Natural killer cell (primary cell): ENCODE measurements around the gene NRXN3. TPM values are rescaled to one million over a fixed set of nuclear protein-coding genes. Genes with fewer than 3 reads are reported as not detected.

Source experiments
- ATAC-seq, 3 donors: fragments of 150-1000 bp in 2 of 3; fragments of 200-7000 bp in 1 of 3; cut with Tn5 transposase; 1 replicate in 1 of 3; 2 replicates in 2 of 3; pipeline ENCODE4 v1.10.0; 2021; ENCODE audit warnings: mild to moderate bottlenecking in 2 of 3, moderate library complexity in 2 of 3
- DNase-seq, 2 donors: peaks; one replicate each; pipeline versions ENCODE4 v3.0.0 to v3.0.0-alpha.2; 2013 to 2021; ENCODE audit warnings: mixed read lengths in 1 of 2
- H3K27ac ChIP-seq: one replicate; pipeline ENCODE4 v1.5.1; 2013; ENCODE audit warnings: mild to moderate bottlenecking, low read length
- H3K27me3 ChIP-seq: one replicate; pipeline ENCODE4 v1.6.1; 2013; ENCODE audit warnings: low read length; ENCODE audit not compliant: control insufficient read depth, insufficient read depth
- H3K36me3 ChIP-seq: one replicate; pipeline ENCODE4 v1.6.1; 2013; ENCODE audit warnings: low read length; ENCODE audit not compliant: control insufficient read depth, insufficient read depth
- H3K4me1 ChIP-seq: one replicate; pipeline ENCODE4 v1.6.1; 2013; ENCODE audit warnings: low read length; ENCODE audit not compliant: control insufficient read depth, insufficient read depth
- H3K4me3 ChIP-seq: one replicate; pipeline ENCODE4 v1.5.1; 2013; ENCODE audit warnings: low read length
- H3K9me3 ChIP-seq: one replicate; pipeline ENCODE4 v1.6.1; 2013; ENCODE audit warnings: low read length; ENCODE audit not compliant: control insufficient read depth, insufficient read depth
- H3K27ac Mint-ChIP-seq, 2 donors: one replicate each; pipeline ENCODE4 v1.8.0; 2022; ENCODE audit warnings: mild to moderate bottlenecking in 2 of 2, mixed read lengths in 2 of 2, moderate library complexity in 1 of 2
- H3K27me3 Mint-ChIP-seq, 2 donors: one replicate each; pipeline ENCODE4 v1.8.0; 2022; ENCODE audit warnings: low read depth in 2 of 2, mixed read lengths in 2 of 2
- H3K36me3 Mint-ChIP-seq: one replicate; pipeline ENCODE4 v1.8.0; 2022; ENCODE audit warnings: mixed read lengths
- H3K4me1 Mint-ChIP-seq, 2 donors: one replicate each; pipeline ENCODE4 v1.8.0; 2022; ENCODE audit warnings: mixed read lengths in 2 of 2
- H3K4me3 Mint-ChIP-seq: one replicate; pipeline ENCODE4 v1.8.0; 2022; ENCODE audit warnings: mild to moderate bottlenecking, moderate library complexity, mixed read lengths
- H3K9me3 Mint-ChIP-seq, 2 donors: one replicate each; pipeline ENCODE4 v1.8.0; 2022; ENCODE audit warnings: mixed read lengths in 2 of 2
- CTCF ChIP-seq: fragments of 200-600 bp; IDR thresholded peaks from one replicate; pipeline ENCODE4 v1.8.0; 2022; ENCODE audit warnings: antibody characterized with exemption
- WGBS: methylation state at CpG from one replicate; pipeline ENCODE4 v1.1.7; 2013; ENCODE audit warnings: missing lambda C conversion rate; ENCODE audit not compliant: insufficient coverage; 5-methylcytosine and 5-hydroxymethylcytosine counted together
- intact Hi-C: fragments of 100-400 bp; cut with micrococcal nuclease; formaldehyde crosslinking; loops from one replicate; pipeline ENCODE4 v1.14.2; 2022
- total RNA-seq, 4 donors: library from RNA; stranded (reverse); fragments of 120-200 nt in 1 of 4; gene quantifications; one replicate each; pipeline versions ENCODE4 v1.2.3 to v1.2.4, GENCODE V29; 2013 to 2022

Gene NRXN3
- total RNA-seq, 3 donors from 2014 or later (not counting 1 experiment from before 2014, with no cell fraction given) = not detected

DNA sequence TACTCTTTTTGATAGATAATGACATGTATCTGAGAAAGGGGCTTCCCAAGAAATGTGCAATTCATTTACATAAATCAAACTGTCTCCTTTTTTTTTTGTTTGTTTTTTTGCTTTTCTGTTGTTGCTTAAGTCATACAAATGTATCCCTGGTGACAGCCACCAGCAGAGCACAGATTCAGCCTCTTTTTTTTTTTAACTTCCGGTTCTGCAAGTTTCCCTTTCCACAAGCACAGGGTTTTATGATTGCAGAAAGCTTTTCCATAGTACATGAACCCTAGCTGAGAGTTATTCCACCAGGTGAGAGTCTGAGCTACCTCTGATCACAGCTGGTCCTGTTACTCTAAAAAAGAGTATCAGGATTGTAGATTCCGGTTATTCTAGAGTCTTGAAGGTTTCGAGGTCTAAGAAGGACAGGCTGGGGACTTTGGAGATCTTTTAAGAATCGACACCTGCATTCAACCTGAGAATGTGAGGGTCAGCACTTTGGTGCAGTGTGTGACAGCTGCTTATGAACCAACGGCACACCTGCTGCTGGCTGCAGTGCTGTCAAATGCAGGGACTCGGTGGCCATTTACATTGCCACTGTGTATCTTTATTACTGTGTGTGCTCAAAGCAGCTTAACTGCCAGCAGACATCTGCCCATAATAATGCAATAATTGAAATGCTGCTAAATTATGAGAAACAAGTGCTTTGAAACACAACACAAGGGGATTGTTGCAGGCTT, 551.7 kb downstream of the NRXN3 start:
- H3K27me3 Mint-ChIP-seq = no peaks in the 10 kb centered on the region
- intact Hi-C loops = no loop called here

DNA sequence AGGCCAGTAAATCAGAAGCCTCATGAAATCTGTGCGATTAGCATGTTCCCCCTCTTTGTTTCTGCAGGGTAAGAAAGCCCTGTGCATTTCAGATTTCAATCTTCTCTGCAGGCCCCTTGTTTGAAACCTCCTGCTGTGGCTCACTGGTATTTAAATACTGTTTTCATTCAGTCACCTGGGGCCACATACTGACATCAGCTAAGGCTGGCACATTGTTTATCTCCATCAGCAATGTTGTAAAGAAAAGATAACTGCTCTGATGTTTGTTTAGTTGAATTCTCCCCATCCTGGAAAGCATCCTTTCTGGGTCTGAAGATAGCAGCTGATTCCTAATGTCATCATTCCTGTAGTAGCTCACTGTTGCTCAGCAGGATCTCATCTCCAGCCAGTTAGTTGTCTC, 554.9 kb downstream of the NRXN3 start:
- no peaks in the 10 kb centered on the region for H3K4me1 Mint-ChIP-seq
- H3K27ac Mint-ChIP-seq = no peak overlapping the region
- Histone ChIP-seq H3K4me3 (no peak overlapping the region), H3K4me1 (no peaks in the 10 kb centered on the region), H3K27ac (no peak overlapping the region), H3K36me3 (no peaks in the 10 kb centered on the region), H3K9me3 (no peaks in the 10 kb centered on the region), H3K27me3 (no peaks in the 10 kb centered on the region)
- ATAC-seq (no peak), DNase-seq (no peak)
- intact Hi-C loops = no loop called here
- no peak for TF ChIP-seq CTCF
- WGBS = 67% methylated on average over 1 of the region's 1 CpG
- no peaks in the 10 kb centered on the region for H3K36me3 Mint-ChIP-seq
- peaks cover 0 to 8% of the 10 kb centered on the region in 2 donors for H3K9me3 Mint-ChIP-seq
- no peak overlapping the region for H3K4me3 Mint-ChIP-seq
- no peaks in the 10 kb centered on the region for H3K27me3 Mint-ChIP-seq

More for the DNA sequence above, 551.7 kb downstream of the NRXN3 start:
- DNase-seq (no peak), ATAC-seq (no peak)
- no peak overlapping the region for H3K27ac ChIP-seq
- Mint-ChIP-seq H3K27ac (no peak overlapping the region), H3K36me3 (no peaks in the 10 kb centered on the region), H3K9me3 (peaks cover 0 to 8% of the 10 kb centered on the region in 2 donors), H3K4me3 (no peak overlapping the region), H3K4me1 (no peaks in the 10 kb centered on the region)
- TF ChIP-seq CTCF = no peak
- H3K9me3 ChIP-seq = no peaks in the 10 kb centered on the region
- H3K4me1 ChIP-seq = no peaks in the 10 kb centered on the region
- no peaks in the 10 kb centered on the region for H3K36me3 ChIP-seq
- no peak overlapping the region for H3K4me3 ChIP-seq
- no peaks in the 10 kb centered on the region for H3K27me3 ChIP-seq
- 82% methylated on average over 6 of the region's 6 CpGs for WGBS

- intact Hi-C loops = no loop called here
- Histone ChIP-seq H3K36me3 (no peaks in the 10 kb centered on the region), H3K27ac (no peak overlapping the region), H3K9me3 (no peaks in the 10 kb centered on the region), H3K4me3 (no peak overlapping the region), H3K27me3 (no peaks in the 10 kb centered on the region), H3K4me1 (no peaks in the 10 kb centered on the region)
- no peak for TF ChIP-seq CTCF
- Mint-ChIP-seq H3K27me3 (no peaks in the 10 kb centered on the region), H3K4me1 (no peaks in the 10 kb centered on the region), H3K36me3 (no peaks in the 10 kb centered on the region), H3K4me3 (no peak overlapping the region), H3K27ac (no peak overlapping the region), H3K9me3 (peaks cover 0 to 2% of the 10 kb centered on the region in 2 donors)
- ATAC-seq (no peak), DNase-seq (no peak)
- 62% methylated on average over 2 of the region's 3 CpGs for WGBS
Observed at GRCh38 chr14:78737116-78737515, 566.9 kb downstream of the NRXN3 start.

DNA sequence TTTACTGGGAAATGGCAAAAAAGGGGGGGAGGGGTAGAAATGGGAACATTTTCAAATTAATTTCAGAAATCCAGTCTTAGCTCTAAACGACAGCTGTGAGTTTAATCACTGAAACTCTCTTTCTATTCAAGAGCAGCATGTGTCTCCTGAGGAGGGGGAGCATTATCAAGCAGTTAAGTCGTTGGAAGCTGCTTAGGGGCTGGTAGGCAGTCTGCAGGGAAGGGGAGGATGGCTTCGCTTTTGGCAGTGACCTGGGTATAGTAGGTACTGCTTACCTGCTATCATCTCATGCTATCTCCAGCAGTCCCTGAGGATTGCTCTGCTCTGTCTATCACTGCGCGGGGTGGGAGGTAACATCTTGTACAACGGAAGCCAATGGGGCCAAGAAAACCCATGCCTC, 567.4 kb downstream of the NRXN3 start:
- no peaks in the 10 kb centered on the region for H3K9me3 ChIP-seq
- no peak overlapping the region for H3K4me3 Mint-ChIP-seq
- H3K27ac ChIP-seq = no peak overlapping the region
- H3K4me1 ChIP-seq = no peaks in the 10 kb centered on the region
- H3K27me3 Mint-ChIP-seq = no peaks in the 10 kb centered on the region
- peaks cover 0 to 2% of the 10 kb centered on the region in 2 donors for H3K9me3 Mint-ChIP-seq
- no peaks in the 10 kb centered on the region for H3K36me3 Mint-ChIP-seq
- ATAC-seq (no peak), DNase-seq (no peak)
- WGBS = 76% methylated on average over 6 of the region's 6 CpGs
- H3K36me3 ChIP-seq = no peaks in the 10 kb centered on the region
- H3K27me3 ChIP-seq = no peaks in the 10 kb centered on the region
- no peak overlapping the region for H3K27ac Mint-ChIP-seq
- intact Hi-C loops = no loop called here
- H3K4me1 Mint-ChIP-seq = no peaks in the 10 kb centered on the region
- no peak overlapping the region for H3K4me3 ChIP-seq
- no peak for TF ChIP-seq CTCF
